Upper lobe of left lung (tissue), 6 donors: Measurements from ENCODE around the gene NOL8. TPM values are rescaled to one million over a fixed set of nuclear protein-coding genes. Genes with fewer than 3 reads are reported as not detected.
A peak's percentile ranks its signal among the peaks of the same experiment; 100 is the strongest.

Experiments used
- ATAC-seq, 2 donors: fragments of 200-7000 bp; cut with Tn5 transposase; one replicate each; pipeline ENCODE4 v1.9.1; 2022; ENCODE audit warnings: mild to moderate bottlenecking in 2 of 2, moderate library complexity in 2 of 2; ENCODE audit not compliant: low FRiP score in 2 of 2
- DNase-seq, 2 donors: peaks; one replicate each; pipeline ENCODE4 v3.0.0-alpha.2; 2019 to 2020
- H3K27ac ChIP-seq, 4 donors: fragments of 200-600 bp; sonication (generic); one replicate each; pipeline ENCODE4 v1.5.1; 2016 to 2019
- H3K27me3 ChIP-seq, 4 donors: fragments of 200-600 bp; sonication (generic); one replicate each; pipeline ENCODE4 v1.5.1; 2017 to 2019
- H3K36me3 ChIP-seq, 4 donors: fragments of 200-600 bp; sonication (generic); one replicate each; pipeline ENCODE4 v1.5.1; 2016 to 2019
- H3K4me1 ChIP-seq, 4 donors: fragments of 200-600 bp; sonication (generic); one replicate each; pipeline ENCODE4 v1.5.1; 2018 to 2019
- H3K4me3 ChIP-seq, 4 donors: fragments of 200-600 bp; sonication (generic); one replicate each; pipeline ENCODE4 v1.5.1; 2017 to 2019; ENCODE audit warnings: mild to moderate bottlenecking in 2 of 4, moderate library complexity in 1 of 4
- H3K9me3 ChIP-seq, 4 donors: fragments of 200-600 bp; sonication (generic); one replicate each; pipeline ENCODE4 v1.5.1; 2018 to 2019
- EP300 ChIP-seq, 4 donors: sonication (generic); formaldehyde crosslinking; IDR thresholded peaks; one replicate each; pipeline ENCODE4 v1.5.1; 2017; ENCODE audit warnings: antibody characterized with exemption in 4 of 4, control low read depth in 2 of 4
- POLR2A ChIP-seq, 4 donors: fragments of 450-650 bp; IDR thresholded peaks; one replicate each; pipeline ENCODE4 v1.5.1; 2016 to 2017; ENCODE audit warnings: antibody characterized with exemption in 4 of 4, mild to moderate bottlenecking in 2 of 4
- POLR2AphosphoS5 ChIP-seq, 2 donors: sonication (generic); formaldehyde crosslinking; IDR thresholded peaks; one replicate each; pipeline ENCODE4 v1.5.1; 2017; ENCODE audit warnings: antibody characterized with exemption in 2 of 2
- WGBS, 2 donors: methylation state at CpG; one replicate each; pipeline ENCODE4 v1.1.5; 2017 to 2018; 5-methylcytosine and 5-hydroxymethylcytosine counted together
- total RNA-seq, 6 donors: library from RNA; depleted of rRNA in 4 of 6; stranded (reverse); fragments of >200 nt in 4 of 6; gene quantifications; one replicate each; pipeline versions ENCODE4 v1.1.0 to v1.2.1, GENCODE V29; 2016 to 2021
- TF ChIP-seq, protein P1 (sequence below), 6 experiments: fragments of 450-650 bp in 4 of 6; fragments of 200-600 bp in 2 of 6; sonication (generic) in 2 of 6; IDR thresholded peaks; one replicate each; pipeline ENCODE4 v1.5.1; 2016 to 2019; ENCODE audit warnings: antibody characterized with exemption in 6 of 6
- donor health status: DM: no; HTN: no; CAD: no; lungs with moderate emphysema.
- donor health status: DM: no; HTN: yes; CAD: no; lungs with severe emphysema.

Gene NOL8
- total RNA-seq, 6 donors from 2014 or later = 22.1 to 107 (median 27.1) TPM

DNA sequence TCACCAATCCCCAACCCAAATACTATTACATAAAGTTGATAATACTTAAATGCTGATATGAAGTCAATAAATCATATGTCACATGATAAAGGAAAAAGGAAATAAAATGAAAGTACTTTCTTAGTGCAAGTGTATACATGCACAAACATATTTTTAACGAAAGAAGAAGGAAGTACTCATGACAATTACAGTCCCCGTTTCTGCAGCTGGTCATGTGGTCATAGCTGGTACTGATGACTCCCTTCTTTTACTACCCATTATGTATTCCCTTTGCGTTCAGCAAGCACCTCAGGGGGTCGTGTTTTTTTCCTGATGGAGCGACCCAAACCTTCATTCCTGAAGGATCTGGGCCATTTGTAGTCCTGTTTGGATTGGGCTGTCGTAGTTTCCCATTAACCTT lies 27.9 kb upstream of the NOL8 start:
- H3K9me3 ChIP-seq = peaks cover 0 to 15% (median 8%) of the 10 kb centered on the region in 4 donors
- DNase-seq = peak in 1 of 2 donors; percentile 25
- no peak overlapping the region for H3K4me3 ChIP-seq
- no peaks in the 10 kb centered on the region for H3K4me1 ChIP-seq
- H3K27me3 ChIP-seq = no peaks in the 10 kb centered on the region
- no peaks in the 10 kb centered on the region for H3K36me3 ChIP-seq
- WGBS, 2 donors = 80 to 83% methylated on average over 6 of the region's 6 CpGs
- TF ChIP-seq, protein P1, sequence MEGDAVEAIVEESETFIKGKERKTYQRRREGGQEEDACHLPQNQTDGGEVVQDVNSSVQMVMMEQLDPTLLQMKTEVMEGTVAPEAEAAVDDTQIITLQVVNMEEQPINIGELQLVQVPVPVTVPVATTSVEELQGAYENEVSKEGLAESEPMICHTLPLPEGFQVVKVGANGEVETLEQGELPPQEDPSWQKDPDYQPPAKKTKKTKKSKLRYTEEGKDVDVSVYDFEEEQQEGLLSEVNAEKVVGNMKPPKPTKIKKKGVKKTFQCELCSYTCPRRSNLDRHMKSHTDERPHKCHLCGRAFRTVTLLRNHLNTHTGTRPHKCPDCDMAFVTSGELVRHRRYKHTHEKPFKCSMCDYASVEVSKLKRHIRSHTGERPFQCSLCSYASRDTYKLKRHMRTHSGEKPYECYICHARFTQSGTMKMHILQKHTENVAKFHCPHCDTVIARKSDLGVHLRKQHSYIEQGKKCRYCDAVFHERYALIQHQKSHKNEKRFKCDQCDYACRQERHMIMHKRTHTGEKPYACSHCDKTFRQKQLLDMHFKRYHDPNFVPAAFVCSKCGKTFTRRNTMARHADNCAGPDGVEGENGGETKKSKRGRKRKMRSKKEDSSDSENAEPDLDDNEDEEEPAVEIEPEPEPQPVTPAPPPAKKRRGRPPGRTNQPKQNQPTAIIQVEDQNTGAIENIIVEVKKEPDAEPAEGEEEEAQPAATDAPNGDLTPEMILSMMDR (IDR thresholded peaks at IDR 0.05) = no peak
- TF ChIP-seq POLR2AphosphoS5 (IDR thresholded peaks at IDR 0.05) (no peak), EP300 (IDR thresholded peaks at IDR 0.05) (no peak), POLR2A (IDR thresholded peaks at IDR 0.05) (no peak)
- no peak for ATAC-seq
- peak overlapping the region in 1 of 4 donors; percentile 26 for H3K27ac ChIP-seq

GRCh38 chr9:92350740-92351133 lies 25.6 kb upstream of the NOL8 start:
- H3K4me3 ChIP-seq = no peak overlapping the region
- no peaks in the 10 kb centered on the region for H3K4me1 ChIP-seq
- no peak for ATAC-seq
- no peaks in the 10 kb centered on the region for H3K36me3 ChIP-seq
- H3K27me3 ChIP-seq = no peaks in the 10 kb centered on the region
- H3K9me3 ChIP-seq = peaks cover 0 to 11% (median 6%) of the 10 kb centered on the region in 4 donors
- H3K27ac ChIP-seq = peak overlapping the region in 1 of 4 donors; percentile 3
- no peak for TF ChIP-seq POLR2A (IDR thresholded peaks at IDR 0.05)
- TF ChIP-seq, protein P1 (IDR thresholded peaks at IDR 0.05) = no peak
- no peak for TF ChIP-seq EP300 (IDR thresholded peaks at IDR 0.05)
- no peak for TF ChIP-seq POLR2AphosphoS5 (IDR thresholded peaks at IDR 0.05)
- no peak for DNase-seq

GRCh38 chr9:92349771-92350739 lies 24.9 kb upstream of the NOL8 start:
- no peaks in the 10 kb centered on the region for H3K36me3 ChIP-seq
- WGBS, 2 donors = 72 to 77% methylated on average over 7 of the region's 7 CpGs
- no peak for DNase-seq
- no peaks in the 10 kb centered on the region for H3K27me3 ChIP-seq
- no peaks in the 10 kb centered on the region for H3K4me1 ChIP-seq
- TF ChIP-seq POLR2AphosphoS5 (IDR thresholded peaks at IDR 0.05) = no peak
- TF ChIP-seq, protein P1 (IDR thresholded peaks at IDR 0.05) = no peak
- no peak for TF ChIP-seq EP300 (IDR thresholded peaks at IDR 0.05)
- no peak for TF ChIP-seq POLR2A (IDR thresholded peaks at IDR 0.05)
- ATAC-seq = peak in 1 of 2 donors; percentile 57
- H3K9me3 ChIP-seq = peaks cover 0 to 9% (median 3%) of the 10 kb centered on the region in 4 donors
- peak overlapping the region in 1 of 4 donors; percentile 3 for H3K27ac ChIP-seq
- H3K4me3 ChIP-seq = no peak overlapping the region

DNA sequence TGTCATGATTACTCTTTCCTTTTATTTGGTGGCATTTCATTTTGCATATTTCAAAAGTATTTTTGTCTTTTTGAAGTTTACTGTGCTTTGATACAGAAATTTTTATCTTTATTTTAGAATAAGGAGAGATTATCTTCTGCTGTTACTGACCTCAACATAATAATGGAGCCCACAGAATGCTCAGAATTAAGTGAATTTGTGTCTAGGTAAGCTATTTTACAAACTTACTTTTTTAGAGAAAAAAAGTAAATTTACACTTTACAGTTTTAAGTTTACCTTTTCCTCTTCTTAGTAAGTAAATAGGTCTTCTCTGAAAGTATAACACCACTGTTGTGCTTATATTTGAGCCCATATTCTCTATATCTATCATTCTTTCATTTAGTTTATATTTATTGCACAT lies 20.4 kb upstream of the NOL8 start:
- H3K27ac ChIP-seq = no peak overlapping the region
- H3K9me3 ChIP-seq = no peaks in the 10 kb centered on the region
- H3K27me3 ChIP-seq = no peaks in the 10 kb centered on the region
- DNase-seq (no peak), ATAC-seq (no peak)
- H3K4me1 ChIP-seq = no peaks in the 10 kb centered on the region
- H3K36me3 ChIP-seq = no peaks in the 10 kb centered on the region
- TF ChIP-seq, protein P1 (IDR thresholded peaks at IDR 0.05) = no peak
- TF ChIP-seq POLR2A (IDR thresholded peaks at IDR 0.05) (no peak), EP300 (IDR thresholded peaks at IDR 0.05) (no peak), POLR2AphosphoS5 (IDR thresholded peaks at IDR 0.05) (no peak)
- no peak overlapping the region for H3K4me3 ChIP-seq
